Measurements from ENCODE around the gene RBM47. TPM values are rescaled to one million over a fixed set of nuclear protein-coding genes. Genes with fewer than 3 reads are reported as not detected.

The RBM47 gene
- total and polyA plus RNA-seq, 9 of the 15 experiments (the other 6 are each of a cell fraction or from before 2014, with no cell fraction given), result 1.4 to 6.4 (median 3.3) TPM

DNA sequence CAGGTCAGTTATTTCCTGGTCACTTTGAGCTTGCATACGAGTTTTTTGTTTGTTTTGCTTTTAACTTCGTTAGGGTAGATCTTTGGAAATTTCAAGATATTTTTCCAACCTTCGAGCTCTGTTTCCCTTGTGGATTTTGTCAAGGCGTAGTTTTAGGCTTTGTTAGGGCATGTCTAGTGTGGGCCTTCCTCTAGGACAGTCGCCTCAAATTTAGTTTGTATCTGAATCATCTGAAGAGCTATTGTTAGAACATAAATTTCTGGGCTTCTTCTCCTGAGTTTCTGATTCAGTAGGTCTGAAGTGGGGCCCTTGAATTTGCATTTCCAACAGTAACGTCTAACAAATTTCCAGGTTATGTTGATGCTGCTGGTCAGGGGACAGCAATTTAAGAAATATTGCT lies 48.8 kb upstream of the RBM47 start (continued):
- TF ChIP-seq, protein P1, sequence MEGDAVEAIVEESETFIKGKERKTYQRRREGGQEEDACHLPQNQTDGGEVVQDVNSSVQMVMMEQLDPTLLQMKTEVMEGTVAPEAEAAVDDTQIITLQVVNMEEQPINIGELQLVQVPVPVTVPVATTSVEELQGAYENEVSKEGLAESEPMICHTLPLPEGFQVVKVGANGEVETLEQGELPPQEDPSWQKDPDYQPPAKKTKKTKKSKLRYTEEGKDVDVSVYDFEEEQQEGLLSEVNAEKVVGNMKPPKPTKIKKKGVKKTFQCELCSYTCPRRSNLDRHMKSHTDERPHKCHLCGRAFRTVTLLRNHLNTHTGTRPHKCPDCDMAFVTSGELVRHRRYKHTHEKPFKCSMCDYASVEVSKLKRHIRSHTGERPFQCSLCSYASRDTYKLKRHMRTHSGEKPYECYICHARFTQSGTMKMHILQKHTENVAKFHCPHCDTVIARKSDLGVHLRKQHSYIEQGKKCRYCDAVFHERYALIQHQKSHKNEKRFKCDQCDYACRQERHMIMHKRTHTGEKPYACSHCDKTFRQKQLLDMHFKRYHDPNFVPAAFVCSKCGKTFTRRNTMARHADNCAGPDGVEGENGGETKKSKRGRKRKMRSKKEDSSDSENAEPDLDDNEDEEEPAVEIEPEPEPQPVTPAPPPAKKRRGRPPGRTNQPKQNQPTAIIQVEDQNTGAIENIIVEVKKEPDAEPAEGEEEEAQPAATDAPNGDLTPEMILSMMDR (IDR thresholded peaks at IDR 0.05 in 2 of 3, conservative IDR thresholded peaks at IDR 0.05 in 1 of 3; ENCODE audit: insufficient read depth in 2 of 3, low read depth in 1 of 3, low read length in 3 of 3), result no peak
- TF ChIP-seq ZNF717 (CRISPR knock-in tag; IDR thresholded peaks at IDR 0.05), result no peak

DNA sequence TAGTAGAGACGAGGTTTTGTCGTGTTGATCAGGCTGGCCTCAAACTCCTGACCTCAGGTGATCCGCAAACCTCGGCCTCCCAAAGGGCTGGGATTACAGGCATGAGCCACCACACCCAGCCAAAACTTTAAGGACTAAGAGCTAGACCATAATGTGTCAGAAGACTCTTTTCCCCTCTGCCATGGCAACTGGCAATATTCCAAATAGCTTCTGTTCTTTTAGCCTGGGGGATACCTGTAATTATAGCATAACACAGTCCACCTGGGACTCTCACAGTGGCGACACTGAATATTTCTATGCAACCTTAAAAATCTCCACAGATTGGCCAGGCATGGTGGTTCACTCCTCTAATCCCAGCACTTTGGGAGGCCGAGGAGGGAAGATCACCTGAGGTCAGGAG lies 45.5 kb upstream of the RBM47 start:
- DNase-seq (ENCODE audit: extremely low read depth in 1 of 4, low spot score in 3 of 4), result no peak
- no peaks in the 10 kb centered on the region for H3K9me1 ChIP-seq (ENCODE audit: control insufficient read depth, insufficient read depth, low read length)
- H3K27me3 ChIP-seq (ENCODE audit: control insufficient read depth in 2 of 2, insufficient read depth in 2 of 2, low read length in 2 of 2), result peaks cover 13 to 14% of the 10 kb centered on the region in 2 experiments
- no peaks in the 10 kb centered on the region for H3K79me2 ChIP-seq (ENCODE audit: control insufficient read depth, insufficient read depth, low read length)
- no peak overlapping the region for H3K4me2 ChIP-seq (ENCODE audit: insufficient read depth, low read length)
- no TSS peak for BruUV-seq (replicated peaks)
- no peaks in the 10 kb centered on the region for H4K20me1 ChIP-seq (replicated peaks; ENCODE audit: control insufficient read depth, insufficient read depth, low read length)
- intact Hi-C loops (cut with micrococcal nuclease) (no loop called here), in situ Hi-C loops (cut with MboI) (no loop called here)
- H3K9ac ChIP-seq (ENCODE audit: insufficient read depth in 1 of 2, low read depth in 2 of 2, low read length in 2 of 2), result no peak overlapping the region
- 7% methylated on average over 6 of the region's 6 CpGs for WGBS (ENCODE audit: insufficient coverage, low coverage, missing lambda C conversion rate)
- ChIA-PET POLR2A (interaction anchor here (1.5 kb wide), 1 partner anchor 19 kb away, joined by 6 read pairs; no protein-coding TSS in a partner anchor), CTCF (ENCODE audit: low intra/inter-chr PET ratio) (no interaction called here)
- no peak overlapping the region for H3K4me3 ChIP-seq
- ATAC-seq, result no peak
- H2AFZ ChIP-seq (ENCODE audit: low read depth, low read length), result no peak overlapping the region
- H3K9me3 ChIP-seq (replicated peaks; ENCODE audit: control insufficient read depth, insufficient read depth, low read depth, low read length), result no peaks in the 10 kb centered on the region
- H3K36me3 ChIP-seq (ENCODE audit: control insufficient read depth, insufficient read depth, low read length), result no peaks in the 10 kb centered on the region; the same call in 2 of the 3 replicates
- no peak overlapping the region for H3K27ac ChIP-seq (ENCODE audit: extremely low read depth, low read depth, low read length)
- TF ChIP-seq PRMT5 (CRISPR knock-in tag; IDR thresholded peaks at IDR 0.05) (no peak), ARID1B (IDR thresholded peaks at IDR 0.05) (no peak), NR2F6 (CRISPR knock-in tag; IDR thresholded peaks at IDR 0.05) (no peak), ZNF175 (CRISPR knock-in tag; IDR thresholded peaks at IDR 0.05; ENCODE audit: low read depth) (no peak), DACH1 (IDR thresholded peaks at IDR 0.05; ENCODE audit: partially characterized antibody) (no peak)
- TF ChIP-seq, protein P2, sequence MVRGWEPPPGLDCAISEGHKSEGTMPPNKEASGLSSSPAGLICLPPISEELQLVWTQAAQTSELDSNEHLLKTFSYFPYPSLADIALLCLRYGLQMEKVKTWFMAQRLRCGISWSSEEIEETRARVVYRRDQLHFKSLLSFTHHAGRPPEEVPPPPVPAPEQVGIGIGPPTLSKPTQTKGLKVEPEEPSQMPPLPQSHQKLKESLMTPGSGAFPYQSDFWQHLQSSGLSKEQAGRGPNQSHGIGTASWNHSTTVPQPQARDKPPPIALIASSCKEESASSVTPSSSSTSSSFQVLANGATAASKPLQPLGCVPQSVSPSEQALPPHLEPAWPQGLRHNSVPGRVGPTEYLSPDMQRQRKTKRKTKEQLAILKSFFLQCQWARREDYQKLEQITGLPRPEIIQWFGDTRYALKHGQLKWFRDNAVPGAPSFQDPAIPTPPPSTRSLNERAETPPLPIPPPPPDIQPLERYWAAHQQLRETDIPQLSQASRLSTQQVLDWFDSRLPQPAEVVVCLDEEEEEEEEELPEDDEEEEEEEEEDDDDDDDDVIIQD (CRISPR knock-in tag; IDR thresholded peaks at IDR 0.05), result no peak
- TF ChIP-seq, protein P3, sequence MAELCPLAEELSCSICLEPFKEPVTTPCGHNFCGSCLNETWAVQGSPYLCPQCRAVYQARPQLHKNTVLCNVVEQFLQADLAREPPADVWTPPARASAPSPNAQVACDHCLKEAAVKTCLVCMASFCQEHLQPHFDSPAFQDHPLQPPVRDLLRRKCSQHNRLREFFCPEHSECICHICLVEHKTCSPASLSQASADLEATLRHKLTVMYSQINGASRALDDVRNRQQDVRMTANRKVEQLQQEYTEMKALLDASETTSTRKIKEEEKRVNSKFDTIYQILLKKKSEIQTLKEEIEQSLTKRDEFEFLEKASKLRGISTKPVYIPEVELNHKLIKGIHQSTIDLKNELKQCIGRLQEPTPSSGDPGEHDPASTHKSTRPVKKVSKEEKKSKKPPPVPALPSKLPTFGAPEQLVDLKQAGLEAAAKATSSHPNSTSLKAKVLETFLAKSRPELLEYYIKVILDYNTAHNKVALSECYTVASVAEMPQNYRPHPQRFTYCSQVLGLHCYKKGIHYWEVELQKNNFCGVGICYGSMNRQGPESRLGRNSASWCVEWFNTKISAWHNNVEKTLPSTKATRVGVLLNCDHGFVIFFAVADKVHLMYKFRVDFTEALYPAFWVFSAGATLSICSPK (IDR thresholded peaks at IDR 0.05; ENCODE audit: borderline replicate concordance), result no peak
- H3K4me1 ChIP-seq (replicated peaks in 1 of 2; ENCODE audit: control insufficient read depth in 2 of 2, insufficient read depth in 2 of 2, low read length in 2 of 2), result peaks cover 0 to 8% of the 10 kb centered on the region in 2 experiments; a peak in 2 of 5 replicates
- FAIRE-seq, result no peak
